RWPE1 (cell line): ENCODE measurements around the gene KRT39.

Source experiments
- CTCF ChIA-PET: fragments of 350-600 bp; sonication (Branson Sonifier 250); formaldehyde crosslinking; extraction: SDS; loops from one replicate; lab custom pipeline; 2021; lab: Yijun Ruan, JAX
- POLR2A ChIA-PET: fragments of 400-600 bp; formaldehyde crosslinking; extraction: SDS; loops from one replicate; lab custom pipeline; 2020; ENCODE audit warnings: antibody characterized with exemption; ENCODE audit not compliant: low non-redundant PET; lab: Yijun Ruan, JAX
- DNase-seq: peaks from one replicate; pipeline ENCODE4 v3.0.0; 2012; ENCODE audit warnings: low spot score
- H3K27ac ChIP-seq: fragments of 450-650 bp; 2 replicates; pipeline ENCODE4 v1.5.1; 2017
- CTCF ChIP-seq: fragments of 450-650 bp; conservative IDR thresholded peaks from 2 replicates; pipeline ENCODE4 v1.5.1; 2017; ENCODE audit warnings: low read depth, mild to moderate bottlenecking

Gene KRT39

GRCh38 chr17:40952154-40952553 is 14.6 kb downstream of the KRT39 start:
- no peak for TF ChIP-seq CTCF
- ChIA-PET POLR2A (no interaction called here), CTCF (no interaction called here)
- no peak for DNase-seq
- H3K27ac ChIP-seq, result no peak overlapping the region

- ChIA-PET CTCF (no interaction called here), POLR2A (no interaction called here)
- no peak for TF ChIP-seq CTCF
- no peak overlapping the region for H3K27ac ChIP-seq
- DNase-seq, result no peak
These were observed 15.6 kb downstream of the KRT39 start for GRCh38 chr17:40951011-40951622.

- H3K27ac ChIP-seq, result no peak overlapping the region
- ChIA-PET POLR2A (no interaction called here), CTCF (interaction anchor here (0.7 kb wide), 1 partner anchor 61 kb away, joined by 4 read pairs; no protein-coding TSS in a partner anchor)
- no peak for TF ChIP-seq CTCF
- no peak for DNase-seq
These were observed 16.6 kb downstream of the KRT39 start for GRCh38 chr17:40950176-40950575.

GRCh38 chr17:40949418-40949817 is 17.3 kb downstream of the KRT39 start:
- no peak for DNase-seq
- CTCF ChIA-PET, result no interaction called here
- no peak overlapping the region for H3K27ac ChIP-seq
- TF ChIP-seq CTCF, result no peak
- POLR2A ChIA-PET, result no interaction called here

GRCh38 chr17:40947929-40948328 is 18.8 kb downstream of the KRT39 start:
- no peak overlapping the region for H3K27ac ChIP-seq
- DNase-seq, result no peak
- ChIA-PET CTCF (no interaction called here), POLR2A (no interaction called here)
- TF ChIP-seq CTCF, result no peak

DNA sequence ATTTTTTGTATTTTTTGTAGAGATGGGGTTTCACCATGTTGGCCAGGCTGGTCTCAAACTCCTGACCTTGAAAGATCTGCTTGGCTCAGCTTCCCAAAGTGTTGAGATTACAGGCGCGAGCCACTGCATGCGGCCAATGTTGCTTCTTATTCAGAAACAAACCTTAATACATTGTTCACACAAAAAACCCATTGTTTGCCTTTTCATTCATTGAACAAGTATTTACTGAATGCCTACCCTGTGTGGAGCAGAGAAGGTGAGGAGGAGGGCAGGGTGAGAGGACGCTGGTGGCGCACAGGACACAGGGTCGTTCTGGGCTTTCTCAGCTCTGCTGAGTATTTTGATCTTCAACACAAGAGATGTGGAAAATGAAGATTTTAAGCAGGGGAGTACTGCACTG is 21.3 kb downstream of the KRT39 start:
- ChIA-PET POLR2A (no interaction called here), CTCF (no interaction called here)
- DNase-seq, result no peak
- no peak for TF ChIP-seq CTCF
- H3K27ac ChIP-seq, result no peak overlapping the region
